GM10266 (cell line): ENCODE data around the gene CEP57L1.
"Not testable (repeated sequence)": the region's sequence is repeated elsewhere in the genome, so short reads cannot be mapped to it uniquely, and the experiment has no call there.

Source experiments
- DNase-seq: peaks from one replicate; pipeline ENCODE4 v3.0.0; 2012; ENCODE audit errors: extremely low spot score
- TF ChIP-seq, protein P1 (sequence below): IDR thresholded peaks from 2 replicates; pipeline ENCODE4 v1.5.1; 2012; ENCODE audit warnings: mild to moderate bottlenecking, low read depth; ENCODE audit not compliant: control insufficient read depth, insufficient read depth; ENCODE audit errors: missing control alignments

CEP57L1 gene

DNA sequence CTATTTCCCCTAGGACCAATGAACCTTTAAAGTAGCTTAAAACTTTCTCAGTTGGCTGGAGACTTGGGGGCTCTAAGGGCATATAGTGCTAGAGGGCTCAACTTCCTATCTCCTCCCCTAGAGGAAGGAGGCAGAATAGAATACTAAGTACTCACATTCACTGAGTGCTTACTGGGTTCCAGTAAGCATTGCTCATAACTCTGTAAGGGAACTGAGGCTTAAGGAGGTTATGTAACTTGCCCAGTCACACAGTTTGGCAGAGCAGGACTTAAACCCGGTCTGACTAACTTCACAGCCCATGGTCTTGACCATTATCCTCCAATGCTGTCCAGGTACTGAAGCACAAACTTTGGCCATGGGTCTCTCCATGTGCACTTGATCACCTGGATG is 13.1 kb upstream of the CEP57L1 start:
- TF ChIP-seq, protein P1, sequence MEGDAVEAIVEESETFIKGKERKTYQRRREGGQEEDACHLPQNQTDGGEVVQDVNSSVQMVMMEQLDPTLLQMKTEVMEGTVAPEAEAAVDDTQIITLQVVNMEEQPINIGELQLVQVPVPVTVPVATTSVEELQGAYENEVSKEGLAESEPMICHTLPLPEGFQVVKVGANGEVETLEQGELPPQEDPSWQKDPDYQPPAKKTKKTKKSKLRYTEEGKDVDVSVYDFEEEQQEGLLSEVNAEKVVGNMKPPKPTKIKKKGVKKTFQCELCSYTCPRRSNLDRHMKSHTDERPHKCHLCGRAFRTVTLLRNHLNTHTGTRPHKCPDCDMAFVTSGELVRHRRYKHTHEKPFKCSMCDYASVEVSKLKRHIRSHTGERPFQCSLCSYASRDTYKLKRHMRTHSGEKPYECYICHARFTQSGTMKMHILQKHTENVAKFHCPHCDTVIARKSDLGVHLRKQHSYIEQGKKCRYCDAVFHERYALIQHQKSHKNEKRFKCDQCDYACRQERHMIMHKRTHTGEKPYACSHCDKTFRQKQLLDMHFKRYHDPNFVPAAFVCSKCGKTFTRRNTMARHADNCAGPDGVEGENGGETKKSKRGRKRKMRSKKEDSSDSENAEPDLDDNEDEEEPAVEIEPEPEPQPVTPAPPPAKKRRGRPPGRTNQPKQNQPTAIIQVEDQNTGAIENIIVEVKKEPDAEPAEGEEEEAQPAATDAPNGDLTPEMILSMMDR = no peak
- DNase-seq = no peak

GRCh38 chr6:109083657-109084056 is 11.7 kb upstream of the CEP57L1 start:
- no peak for DNase-seq
- TF ChIP-seq, protein P1 = no peak

GRCh38 chr6:109084146-109084545 is 11.2 kb upstream of the CEP57L1 start:
- DNase-seq = not testable (repeated sequence)

- no peak for DNase-seq
- TF ChIP-seq, protein P1 = no peak
Measured at GRCh38 chr6:109087661-109088264, 7.5 kb upstream of the CEP57L1 start.

DNA sequence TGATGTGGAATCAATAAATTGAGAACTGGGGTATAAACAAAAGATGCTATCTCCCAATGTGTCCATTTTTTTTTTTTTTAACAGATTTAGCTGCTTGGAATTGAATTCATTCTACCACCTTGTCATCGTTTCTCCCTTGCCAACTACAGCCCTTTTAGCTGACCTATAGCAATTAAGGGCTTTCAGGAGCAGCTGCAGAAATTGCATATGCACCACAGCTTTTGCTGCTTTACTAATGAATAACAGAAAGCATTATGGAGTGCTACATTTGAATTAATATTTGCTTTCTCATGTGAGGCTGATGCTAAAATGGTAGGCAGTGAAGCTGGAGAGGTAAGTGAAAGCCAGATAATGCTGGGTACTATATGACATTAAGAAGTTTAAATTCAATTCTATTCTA is 6.3 kb upstream of the CEP57L1 start:
- no peak for DNase-seq

DNA sequence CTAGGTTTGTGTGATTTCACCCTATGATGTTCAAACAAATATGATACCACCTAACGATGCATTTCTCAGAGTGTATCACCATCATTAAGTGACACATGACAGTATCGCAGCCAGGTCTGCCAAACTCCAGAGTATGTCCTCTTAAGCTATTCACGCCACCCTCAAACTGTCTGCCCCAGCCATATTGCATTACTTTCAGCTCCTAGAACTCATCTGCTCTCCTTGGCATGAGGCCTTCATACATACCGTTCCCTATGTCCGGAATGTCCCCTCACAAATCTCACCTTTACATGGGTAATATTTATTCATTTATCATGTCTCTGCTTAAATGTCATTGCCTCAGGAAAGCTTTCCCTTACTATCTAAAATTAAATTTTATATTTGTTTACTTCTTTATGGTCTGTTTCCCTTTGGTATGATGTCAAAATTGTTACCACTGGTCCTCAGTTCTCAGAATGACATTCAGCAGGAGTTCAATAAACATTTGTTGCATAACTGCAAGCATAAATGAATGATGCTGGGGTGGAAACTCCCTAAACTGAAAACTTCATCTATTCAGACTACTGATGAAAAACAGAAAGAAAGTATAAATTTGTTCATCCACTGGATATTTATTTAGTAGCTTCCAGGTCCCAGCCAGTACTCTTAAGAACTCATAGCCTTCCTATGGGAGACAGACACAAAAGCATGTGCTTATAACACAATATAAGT is 3.8 kb upstream of the CEP57L1 start:
- no peak for DNase-seq
- TF ChIP-seq, protein P1 = no peak

More for the DNA sequence above, 6.3 kb upstream of the CEP57L1 start:
- TF ChIP-seq, protein P1 = no peak

- DNase-seq = no peak
- TF ChIP-seq, protein P1 = no peak
Measured at GRCh38 chr6:109092074-109092473, 3.2 kb upstream of the CEP57L1 start.

GRCh38 chr6:109093732-109094415 is 1.4 kb upstream of the CEP57L1 start:
- DNase-seq = no peak
- TF ChIP-seq, protein P1 = no peak
